K562 (cell line): ENCODE measurements around the gene ANO4. TPM values are rescaled to one million over a fixed set of nuclear protein-coding genes. Genes with fewer than 3 reads are reported as not detected.

Experiments
- ATAC-seq: fragments of 200-7000 bp; cut with Tn5 transposase; 3 replicates; pipeline ENCODE4 v1.9.1; 2020; ENCODE audit warnings: moderate library complexity
- BruUV-seq: library from RNA; stranded (reverse); fragments of 400-500 nt; replicated peaks from 2 replicates; lab custom pipeline; 2021; lab: Mats Ljungman, UMichigan
- CTCF ChIA-PET: fragments of 300-600 bp; formaldehyde crosslinking; extraction: SDS; loops from one replicate; lab custom pipeline; 2021; ENCODE audit warnings: low intra/inter-chr PET ratio; lab: Yijun Ruan, JAX
- POLR2A ChIA-PET: fragments of 300-600, 350-650 bp; sonication (Branson Sonifier 250); formaldehyde crosslinking; extraction: SDS; loops from one replicate; lab custom pipeline; 2021; ENCODE audit warnings: antibody characterized with exemption, inconsistent platforms; lab: Yijun Ruan, JAX
- DNase-seq, 4 experiments: peaks; one replicate each; pipeline versions ENCODE4 v3.0.0 to v3.0.0-alpha.2; 2011 to 2018; ENCODE audit warnings: low spot score in 3 of 4, mixed read lengths in 3 of 4; ENCODE audit errors: extremely low read depth in 1 of 4
- FAIRE-seq: peaks from 2 replicates; lab custom pipeline; 2011; peaks lifted over from hg19 to GRCh38; lab: Jason Lieb, UNC
- H2AFZ ChIP-seq: 2 replicates; pipeline ENCODE4 v1.6.0; 2011; ENCODE audit warnings: low read depth, low read length, control low read depth, inconsistent platforms
- H3K27ac ChIP-seq: fragments of 200-600 bp; 3 replicates; pipeline ENCODE4 v1.8.0; 2011; ENCODE audit warnings: low read depth, mild to moderate bottlenecking, control low read depth, inconsistent platforms, low read length, moderate library complexity, mixed read lengths; ENCODE audit errors: extremely low read depth
- H3K27me3 ChIP-seq, 2 experiments: fragments of 300-600 bp in 1 of 2; 2 replicates in 1 of 2; 3 replicates in 1 of 2; pipeline versions ENCODE4 v1.6.0 to v1.8.0; 2011; ENCODE audit warnings: inconsistent platforms in 2 of 2, low read length in 2 of 2, mild to moderate bottlenecking in 1 of 2, mixed read lengths in 1 of 2, moderate library complexity in 1 of 2; ENCODE audit not compliant: control insufficient read depth in 2 of 2, insufficient read depth in 2 of 2
- H3K36me3 ChIP-seq: fragments of 300-600 bp; 3 replicates; pipeline ENCODE4 v1.8.0; 2011; ENCODE audit warnings: mild to moderate bottlenecking, low read length, inconsistent platforms; ENCODE audit not compliant: control insufficient read depth, insufficient read depth
- H3K4me1 ChIP-seq, 2 experiments: fragments of 200-600 bp in 1 of 2; replicated peaks in 1 of 2; 2 replicates in 1 of 2; 3 replicates in 1 of 2; pipeline versions ENCODE4 v1.5.1 to v1.8.0; 2011; ENCODE audit warnings: inconsistent platforms in 2 of 2, low read length in 2 of 2, mild to moderate bottlenecking in 1 of 2, mixed read lengths in 1 of 2, moderate library complexity in 1 of 2; ENCODE audit not compliant: control insufficient read depth in 2 of 2, insufficient read depth in 2 of 2
- H3K4me2 ChIP-seq: 2 replicates; pipeline ENCODE4 v1.6.1; 2011; ENCODE audit warnings: low read length, control low read depth, inconsistent platforms, mixed read lengths; ENCODE audit not compliant: insufficient read depth
- H3K4me3 ChIP-seq: fragments of 200-600 bp; sonication (generic), shearing (Covaris generic); 2 replicates; pipeline ENCODE4 v1.5.1; 2016; ENCODE audit warnings: control low read depth, inconsistent platforms
- H3K79me2 ChIP-seq: fragments of 200-600 bp; 3 replicates; pipeline ENCODE4 v1.8.0; 2011; ENCODE audit warnings: low read length, inconsistent platforms; ENCODE audit not compliant: control insufficient read depth, insufficient read depth
- H3K9ac ChIP-seq, 2 experiments: 2 replicates each; pipeline versions ENCODE4 v1.6.0 to v1.6.1; 2011; ENCODE audit warnings: low read depth in 2 of 2, low read length in 2 of 2, control low read depth in 1 of 2, inconsistent platforms in 1 of 2, mild to moderate bottlenecking in 1 of 2, mixed read lengths in 1 of 2; ENCODE audit not compliant: insufficient read depth in 1 of 2
- H3K9me1 ChIP-seq: one replicate; pipeline ENCODE4 v1.6.0; 2011; ENCODE audit warnings: inconsistent platforms, mild to moderate bottlenecking, low read length, moderate library complexity; ENCODE audit not compliant: control insufficient read depth, insufficient read depth
- H3K9me3 ChIP-seq: replicated peaks from 2 replicates; pipeline ENCODE4 v1.5.1; 2011; ENCODE audit warnings: low read depth, low read length, inconsistent platforms; ENCODE audit not compliant: control insufficient read depth, insufficient read depth
- H4K20me1 ChIP-seq: replicated peaks from 2 replicates; pipeline ENCODE4 v1.6.1; 2011; ENCODE audit warnings: low read length, inconsistent platforms, mixed read lengths; ENCODE audit not compliant: control insufficient read depth, insufficient read depth
- MAFF ChIP-seq: IDR thresholded peaks from 2 replicates; pipeline ENCODE4 v1.6.1; 2012; ENCODE audit warnings: low read length, improper control_type of control experiment
- MAFG ChIP-seq: fragments of 450-650 bp; conservative IDR thresholded peaks from 2 replicates; pipeline ENCODE4 v1.6.1; 2016; ENCODE audit warnings: missing genetic modification characterization, missing compliant biosample characterization
- MAFK ChIP-seq: IDR thresholded peaks from 2 replicates; pipeline ENCODE4 v1.6.1; 2011; ENCODE audit warnings: low read length, improper control_type of control experiment
- MXI1 ChIP-seq: IDR thresholded peaks from 2 replicates; pipeline ENCODE4 v1.6.1; 2011; ENCODE audit warnings: low read depth, mild to moderate bottlenecking, improper control_type of control experiment, low read length
- RBM15 ChIP-seq: fragments of 200-400 bp; formaldehyde crosslinking; IDR thresholded peaks from 2 replicates; pipeline ENCODE4 v1.6.1; 2018; ENCODE audit warnings: mild to moderate bottlenecking, low read length, moderate library complexity; ENCODE audit not compliant: insufficient read depth
- WGBS: fragments of 100-300 bp; shearing (Covaris generic); methylation state at CpG from one replicate; pipeline ENCODE4 v1.1.6; 2016; ENCODE audit warnings: low coverage, mixed read lengths; ENCODE audit not compliant: insufficient coverage; ENCODE audit errors: missing lambda C conversion rate; 5-methylcytosine and 5-hydroxymethylcytosine counted together
- in situ Hi-C: fragments of 300-500 bp; cut with MboI; formaldehyde crosslinking; loops from 4 replicates; pipeline ENCODE4 v1.15.0; 2018; ENCODE audit warnings: inconsistent platforms, mixed read lengths
- intact Hi-C: fragments of 100-400 bp; cut with micrococcal nuclease; formaldehyde crosslinking; loops from 2 replicates; pipeline ENCODE4 v1.14.2; 2022
- polyA plus RNA-seq, 8 experiments: library from polyadenylated mRNA; depleted of rRNA in 4 of 8; stranded (reverse) in 5 of 8; unstranded in 3 of 8; fragments of >200 nt; fragmentation: Nextera tagmentation in 2 of 8; fragmentation: Illumina TruSeq in 1 of 8; extraction: Ambion mirVana in 2 of 8; extraction: Trizol in 1 of 8; gene quantifications; 2 replicates each; pipeline versions ENCODE4 v1.2.1 to v1.2.3, GENCODE V29; 2011 to 2014; ENCODE audit warnings: inconsistent platforms in 1 of 8, missing spikeins in 1 of 8
- total RNA-seq, 7 experiments: library from RNA; depleted of rRNA in 6 of 7; stranded (reverse); fragments of >200 nt in 6 of 7; fragmentation: Illumina TruSeq in 2 of 7; extraction: Trizol in 2 of 7; gene quantifications; 2 replicates each; pipeline versions ENCODE4 v1.2.1 to v1.2.3, GENCODE V29; 2011 to 2021; ENCODE audit warnings: low replicate concordance in 1 of 7
- TF ChIP-seq, protein P1 (sequence below): fragments of 450-650 bp; IDR thresholded peaks from 2 replicates; pipeline ENCODE4 v1.6.1; 2016; ENCODE audit warnings: low read depth, mild to moderate bottlenecking, moderate library complexity
- TF ChIP-seq, protein P2 (sequence below): IDR thresholded peaks from 2 replicates; pipeline ENCODE4 v1.6.1; 2016; ENCODE audit warnings: missing genetic modification characterization, missing compliant biosample characterization
- TF ChIP-seq, protein P3 (sequence below): fragments of 450-650 bp; IDR thresholded peaks from 2 replicates; pipeline ENCODE4 v1.6.1; 2016; ENCODE audit warnings: low read depth
- TF ChIP-seq, protein P4 (sequence below): fragments of 250-450 bp; sonication (Bioruptor Pico); IDR thresholded peaks from 2 replicates; pipeline ENCODE4 v1.4.0; 2020; ENCODE audit warnings: borderline replicate concordance

ANO4 gene
- total and polyA plus RNA-seq, 9 of the 15 experiments (the other 6 are each of a cell fraction or from before 2014, with no cell fraction given) = not detected

DNA sequence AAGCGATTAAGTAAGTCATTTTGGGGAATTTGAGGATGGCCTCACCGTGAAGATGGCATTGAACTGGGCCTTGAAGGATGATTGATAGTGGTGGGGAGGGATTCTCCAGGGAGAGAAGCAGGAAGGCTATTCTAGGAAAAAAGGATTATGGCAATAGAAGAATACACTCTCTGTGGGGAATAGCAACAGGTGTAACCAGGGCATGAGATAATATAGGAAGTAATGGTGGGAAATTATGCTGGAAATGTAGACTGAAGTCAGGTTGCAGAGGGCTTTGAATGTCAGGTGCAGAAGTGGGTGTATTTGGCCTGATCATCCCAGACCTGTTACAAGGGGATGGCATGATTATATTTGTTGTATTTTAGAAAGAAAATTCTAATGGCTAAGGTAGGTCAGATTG is 4.6 kb upstream of the ANO4 start (continued):
- TF ChIP-seq, protein P1, sequence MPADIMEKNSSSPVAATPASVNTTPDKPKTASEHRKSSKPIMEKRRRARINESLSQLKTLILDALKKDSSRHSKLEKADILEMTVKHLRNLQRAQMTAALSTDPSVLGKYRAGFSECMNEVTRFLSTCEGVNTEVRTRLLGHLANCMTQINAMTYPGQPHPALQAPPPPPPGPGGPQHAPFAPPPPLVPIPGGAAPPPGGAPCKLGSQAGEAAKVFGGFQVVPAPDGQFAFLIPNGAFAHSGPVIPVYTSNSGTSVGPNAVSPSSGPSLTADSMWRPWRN = no peak
- no peak for TF ChIP-seq MXI1

DNA sequence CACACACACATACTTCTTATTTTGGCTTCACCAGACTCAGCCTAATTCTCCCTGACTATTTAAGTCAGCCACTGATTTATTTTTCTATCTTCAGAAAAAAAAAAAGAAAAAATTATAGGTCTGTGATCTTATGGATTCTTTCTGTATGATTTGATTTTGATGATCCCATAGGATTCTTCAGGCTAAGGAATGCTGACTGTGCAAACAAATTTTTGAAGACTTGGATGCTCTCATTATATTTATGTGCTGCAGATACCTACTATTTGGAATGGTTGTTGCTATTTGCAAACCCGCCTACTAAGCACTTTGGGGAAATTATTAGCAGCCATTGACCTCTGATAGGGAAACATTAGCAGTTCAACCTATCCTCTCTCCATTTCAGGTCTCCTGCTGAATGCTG is 4.0 kb upstream of the ANO4 start:
- H3K9me1 ChIP-seq = no peaks in the 10 kb centered on the region
- no peak overlapping the region for H3K4me2 ChIP-seq
- intact Hi-C loops = no loop called here
- no peaks in the 10 kb centered on the region for H3K36me3 ChIP-seq
- CTCF ChIA-PET = no interaction called here
- no peaks in the 10 kb centered on the region for H3K27me3 ChIP-seq
- 0% methylated on average over 1 of the region's 1 CpG for WGBS
- H3K4me3 ChIP-seq = no peak overlapping the region
- no peak overlapping the region for H3K9ac ChIP-seq
- POLR2A ChIA-PET = no interaction called here
- ATAC-seq (no peak), FAIRE-seq (no peak), DNase-seq (no peak)
- H3K79me2 ChIP-seq = no peaks in the 10 kb centered on the region
- BruUV-seq = no TSS peak
- no peaks in the 10 kb centered on the region for H3K9me3 ChIP-seq
- no peaks in the 10 kb centered on the region for H4K20me1 ChIP-seq
- in situ Hi-C loops = no loop called here
- no peaks in the 10 kb centered on the region for H3K4me1 ChIP-seq
- no peak overlapping the region for H2AFZ ChIP-seq
- no peak overlapping the region for H3K27ac ChIP-seq
- TF ChIP-seq, protein P2, sequence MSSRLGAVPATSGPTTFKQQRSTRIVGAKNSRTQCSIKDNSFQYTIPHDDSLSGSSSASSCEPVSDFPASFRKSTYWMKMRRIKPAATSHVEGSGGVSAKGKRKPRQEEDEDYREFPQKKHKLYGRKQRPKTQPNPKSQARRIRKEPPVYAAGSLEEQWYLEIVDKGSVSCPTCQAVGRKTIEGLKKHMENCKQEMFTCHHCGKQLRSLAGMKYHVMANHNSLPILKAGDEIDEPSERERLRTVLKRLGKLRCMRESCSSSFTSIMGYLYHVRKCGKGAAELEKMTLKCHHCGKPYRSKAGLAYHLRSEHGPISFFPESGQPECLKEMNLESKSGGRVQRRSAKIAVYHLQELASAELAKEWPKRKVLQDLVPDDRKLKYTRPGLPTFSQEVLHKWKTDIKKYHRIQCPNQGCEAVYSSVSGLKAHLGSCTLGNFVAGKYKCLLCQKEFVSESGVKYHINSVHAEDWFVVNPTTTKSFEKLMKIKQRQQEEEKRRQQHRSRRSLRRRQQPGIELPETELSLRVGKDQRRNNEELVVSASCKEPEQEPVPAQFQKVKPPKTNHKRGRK (tag) = no peak
- TF ChIP-seq MAFF (peak; percentile 39; the same call in 1 of the 2 replicates), MAFG (tag) (0 out of 2 replicates have a peak, but pooled peaks have one; percentile 44), MAFK (peak; percentile 59; the same call in 1 of the 2 replicates), RBM15 (no peak)
- TF ChIP-seq, protein P3, sequence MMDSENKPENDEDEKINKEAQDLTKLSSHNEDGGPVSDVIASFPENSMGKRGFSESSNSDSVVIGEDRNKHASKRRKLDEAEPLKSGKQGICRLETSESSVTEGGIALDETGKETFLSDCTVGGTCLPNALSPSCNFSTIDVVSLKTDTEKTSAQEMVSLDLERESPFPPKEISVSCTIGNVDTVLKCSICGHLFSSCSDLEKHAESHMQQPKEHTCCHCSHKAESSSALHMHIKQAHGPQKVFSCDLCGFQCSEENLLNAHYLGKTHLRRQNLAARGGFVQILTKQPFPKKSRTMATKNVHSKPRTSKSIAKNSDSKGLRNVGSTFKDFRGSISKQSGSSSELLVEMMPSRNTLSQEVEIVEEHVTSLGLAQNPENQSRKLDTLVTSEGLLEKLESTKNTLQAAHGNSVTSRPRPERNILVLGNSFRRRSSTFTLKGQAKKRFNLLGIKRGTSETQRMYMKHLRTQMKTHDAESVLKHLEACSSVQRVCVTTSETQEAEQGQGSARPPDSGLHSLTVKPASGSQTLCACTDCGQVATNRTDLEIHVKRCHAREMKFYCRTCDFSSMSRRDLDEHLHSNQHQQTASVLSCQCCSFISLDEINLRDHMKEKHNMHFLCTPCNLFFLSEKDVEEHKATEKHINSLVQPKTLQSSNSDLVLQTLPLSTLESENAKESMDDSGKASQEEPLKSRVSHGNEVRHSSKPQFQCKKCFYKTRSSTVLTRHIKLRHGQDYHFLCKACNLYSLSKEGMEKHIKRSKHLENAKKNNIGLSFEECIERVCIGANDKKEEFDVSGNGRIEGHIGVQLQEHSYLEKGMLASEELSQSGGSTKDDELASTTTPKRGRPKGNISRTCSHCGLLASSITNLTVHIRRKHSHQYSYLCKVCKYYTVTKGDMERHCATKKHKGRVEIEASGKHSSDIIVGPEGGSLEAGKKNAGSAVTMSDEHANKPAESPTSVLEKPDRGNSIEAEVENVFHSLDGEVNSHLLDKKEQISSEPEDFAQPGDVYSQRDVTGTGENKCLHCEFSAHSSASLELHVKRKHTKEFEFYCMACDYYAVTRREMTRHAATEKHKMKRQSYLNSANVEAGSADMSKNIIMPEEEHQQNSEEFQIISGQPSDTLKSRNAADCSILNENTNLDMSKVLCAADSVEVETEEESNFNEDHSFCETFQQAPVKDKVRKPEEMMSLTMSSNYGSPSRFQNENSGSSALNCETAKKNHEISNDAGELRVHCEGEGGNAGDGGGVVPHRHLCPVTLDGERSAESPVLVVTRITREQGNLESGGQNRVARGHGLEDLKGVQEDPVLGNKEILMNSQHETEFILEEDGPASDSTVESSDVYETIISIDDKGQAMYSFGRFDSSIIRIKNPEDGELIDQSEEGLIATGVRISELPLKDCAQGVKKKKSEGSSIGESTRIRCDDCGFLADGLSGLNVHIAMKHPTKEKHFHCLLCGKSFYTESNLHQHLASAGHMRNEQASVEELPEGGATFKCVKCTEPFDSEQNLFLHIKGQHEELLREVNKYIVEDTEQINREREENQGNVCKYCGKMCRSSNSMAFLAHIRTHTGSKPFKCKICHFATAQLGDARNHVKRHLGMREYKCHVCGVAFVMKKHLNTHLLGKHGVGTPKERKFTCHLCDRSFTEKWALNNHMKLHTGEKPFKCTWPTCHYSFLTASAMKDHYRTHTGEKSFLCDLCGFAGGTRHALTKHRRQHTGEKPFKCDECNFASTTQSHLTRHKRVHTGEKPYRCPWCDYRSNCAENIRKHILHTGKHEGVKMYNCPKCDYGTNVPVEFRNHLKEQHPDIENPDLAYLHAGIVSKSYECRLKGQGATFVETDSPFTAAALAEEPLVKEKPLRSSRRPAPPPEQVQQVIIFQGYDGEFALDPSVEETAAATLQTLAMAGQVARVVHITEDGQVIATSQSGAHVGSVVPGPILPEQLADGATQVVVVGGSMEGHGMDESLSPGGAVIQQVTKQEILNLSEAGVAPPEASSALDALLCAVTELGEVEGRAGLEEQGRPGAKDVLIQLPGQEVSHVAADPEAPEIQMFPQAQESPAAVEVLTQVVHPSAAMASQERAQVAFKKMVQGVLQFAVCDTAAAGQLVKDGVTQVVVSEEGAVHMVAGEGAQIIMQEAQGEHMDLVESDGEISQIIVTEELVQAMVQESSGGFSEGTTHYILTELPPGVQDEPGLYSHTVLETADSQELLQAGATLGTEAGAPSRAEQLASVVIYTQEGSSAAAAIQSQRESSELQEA = no peak
- TF ChIP-seq, protein P4, sequence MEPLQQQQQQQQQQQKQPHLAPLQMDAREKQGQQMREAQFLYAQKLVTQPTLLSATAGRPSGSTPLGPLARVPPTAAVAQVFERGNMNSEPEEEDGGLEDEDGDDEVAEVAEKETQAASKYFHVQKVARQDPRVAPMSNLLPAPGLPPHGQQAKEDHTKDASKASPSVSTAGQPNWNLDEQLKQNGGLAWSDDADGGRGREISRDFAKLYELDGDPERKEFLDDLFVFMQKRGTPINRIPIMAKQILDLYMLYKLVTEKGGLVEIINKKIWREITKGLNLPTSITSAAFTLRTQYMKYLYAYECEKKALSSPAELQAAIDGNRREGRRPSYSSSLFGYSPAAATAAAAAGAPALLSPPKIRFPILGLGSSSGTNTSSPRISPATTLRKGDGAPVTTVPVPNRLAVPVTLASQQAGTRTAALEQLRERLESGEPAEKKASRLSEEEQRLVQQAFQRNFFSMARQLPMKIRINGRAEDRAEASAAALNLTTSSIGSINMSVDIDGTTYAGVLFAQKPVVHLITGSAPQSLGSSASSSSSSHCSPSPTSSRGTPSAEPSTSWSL (CRISPR knock-in tag) = no peak
